Measurements from ENCODE around the gene TMEM178B.

Gene TMEM178B

DNA sequence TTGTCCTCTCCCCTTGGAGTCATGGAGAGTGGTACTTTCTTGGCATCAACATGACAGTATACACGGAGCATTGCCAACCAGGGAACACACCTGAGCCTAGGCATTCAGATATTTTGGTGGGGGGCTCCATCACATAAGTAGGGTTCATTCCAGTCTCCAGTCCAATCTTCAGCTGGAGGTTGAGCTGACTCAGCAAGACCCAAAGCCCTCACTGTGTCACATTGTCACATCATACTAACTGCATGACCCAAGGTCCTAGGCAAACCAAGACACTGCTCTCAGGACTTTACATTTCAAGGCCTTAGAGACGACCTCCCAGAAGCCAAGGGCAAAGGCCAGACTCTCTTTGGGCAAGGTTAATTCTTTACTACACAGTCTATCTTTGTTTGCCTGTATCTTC, 190.1 kb downstream of the TMEM178B start:
- DNase-seq (ENCODE audit: low spot score): no peak

DNA sequence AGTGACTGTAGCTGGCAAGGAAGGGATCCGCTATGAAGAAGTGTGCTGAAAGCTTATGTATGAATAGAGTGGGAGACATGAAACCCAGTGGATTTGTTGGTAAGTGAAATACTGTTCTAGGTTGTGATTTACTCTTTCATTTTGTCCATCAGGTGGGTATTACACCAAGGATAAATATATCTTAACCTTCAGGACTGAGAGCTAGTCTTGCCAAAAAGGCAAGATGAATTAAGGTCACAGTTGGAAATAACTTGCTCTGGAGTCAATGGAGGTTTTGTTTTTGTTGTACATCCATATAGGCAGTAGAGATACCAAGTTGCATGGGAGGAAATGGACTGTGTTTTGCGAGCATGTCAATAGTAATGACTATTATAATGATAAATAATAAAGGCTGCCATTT, 190.6 kb downstream of the TMEM178B start:
- DNase-seq (ENCODE audit: low spot score): no peak

DNA sequence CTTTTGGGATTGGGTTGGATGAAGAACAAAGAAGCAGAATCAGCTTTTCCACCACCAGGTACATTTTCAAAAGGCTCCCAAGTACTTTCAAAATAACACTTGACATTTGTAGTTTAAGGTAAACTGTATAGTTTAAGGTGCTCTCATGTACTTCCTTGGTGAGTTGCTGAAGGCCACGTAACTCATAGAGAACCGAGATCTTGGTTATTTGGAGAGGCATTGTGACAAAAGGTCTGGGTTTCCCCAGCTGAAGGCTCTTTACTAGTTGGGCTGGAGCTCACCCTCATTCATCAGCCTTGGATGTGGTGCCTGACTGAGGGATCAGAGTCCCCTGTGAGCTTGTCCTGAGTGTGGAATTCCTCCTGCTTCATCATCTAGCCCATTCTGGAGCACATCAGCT, 191.8 kb downstream of the TMEM178B start:
- no peak for DNase-seq (ENCODE audit: low spot score)

DNA sequence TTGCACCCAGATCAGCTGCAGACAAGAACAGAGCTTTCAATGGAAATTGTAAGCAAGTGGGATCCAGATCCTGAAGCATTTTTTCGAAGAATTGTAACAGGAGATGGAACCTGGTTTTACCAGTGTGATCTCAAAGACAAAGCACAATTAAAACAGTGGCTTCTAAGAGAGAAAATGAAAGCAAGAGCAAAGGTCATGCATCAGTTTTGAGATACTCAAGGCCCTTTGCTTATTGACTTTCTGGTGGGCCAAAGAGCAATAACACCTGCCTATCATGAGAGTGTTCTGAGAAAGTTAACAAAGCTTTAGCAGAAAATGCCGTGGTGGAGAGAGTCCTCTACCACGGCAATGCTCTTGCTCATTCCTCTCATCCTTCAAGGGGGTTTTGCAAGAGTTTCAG, 194.8 kb downstream of the TMEM178B start:
- DNase-seq (ENCODE audit: low spot score): no peak

DNA sequence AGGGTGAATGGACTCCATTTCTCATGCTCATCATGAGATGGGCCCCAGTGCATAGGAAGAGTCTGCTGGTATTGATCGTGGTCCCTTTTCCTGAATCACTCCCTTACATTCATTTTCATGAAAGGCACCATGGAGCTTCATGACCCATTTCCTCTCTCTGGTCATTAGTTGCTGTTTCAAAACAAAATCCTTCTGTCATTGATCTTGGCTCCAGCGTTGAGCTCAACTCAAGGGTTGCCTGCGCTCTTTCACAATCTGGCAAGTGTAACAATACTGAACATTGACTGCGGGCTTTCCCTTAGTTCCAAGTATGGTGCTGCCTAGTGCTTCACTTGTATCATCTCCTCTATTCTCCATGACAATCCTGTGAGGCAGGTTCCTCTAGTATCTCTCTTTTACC, 197.6 kb downstream of the TMEM178B start:
- no peak for DNase-seq (ENCODE audit: low spot score)

DNA sequence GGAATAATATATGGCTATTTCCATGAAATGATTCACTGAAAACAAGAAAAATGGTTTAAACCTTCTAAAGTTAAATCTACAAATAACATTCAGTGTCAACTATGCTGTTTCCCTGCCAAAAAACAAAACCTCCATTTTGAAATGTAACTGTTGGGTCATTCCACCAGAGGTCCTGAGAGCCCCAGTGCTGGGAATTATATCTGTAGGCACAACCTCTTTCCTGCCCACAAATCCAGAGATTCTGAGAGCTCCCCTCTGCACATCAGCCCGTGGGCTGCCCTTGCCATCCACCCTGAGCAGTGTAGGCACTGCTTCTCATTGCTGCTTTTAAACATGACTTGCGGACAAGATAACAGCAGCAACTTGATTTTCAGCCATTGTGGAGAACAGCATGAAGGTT, 198.6 kb downstream of the TMEM178B start:
- no peak for DNase-seq (ENCODE audit: low spot score)

DNA sequence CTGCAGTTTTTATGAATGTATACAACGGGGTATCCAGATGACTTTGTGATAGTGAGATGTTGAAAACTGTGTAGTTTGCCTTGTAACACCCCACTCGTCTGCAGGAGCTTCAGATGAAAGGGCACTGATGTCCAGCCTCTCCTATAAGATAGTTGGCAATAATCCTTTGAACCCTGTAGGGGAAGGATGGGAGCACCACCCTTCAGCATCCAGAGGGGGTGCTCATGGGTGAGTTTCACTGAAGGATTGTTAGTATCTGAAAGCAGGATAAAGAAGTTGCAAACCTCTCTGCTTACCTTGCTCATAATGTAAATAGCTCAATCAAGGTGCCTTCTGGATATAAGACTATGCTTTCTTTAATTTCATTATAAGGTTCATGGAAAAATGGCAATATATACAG, 201.5 kb downstream of the TMEM178B start:
- DNase-seq (ENCODE audit: low spot score): no peak

DNA sequence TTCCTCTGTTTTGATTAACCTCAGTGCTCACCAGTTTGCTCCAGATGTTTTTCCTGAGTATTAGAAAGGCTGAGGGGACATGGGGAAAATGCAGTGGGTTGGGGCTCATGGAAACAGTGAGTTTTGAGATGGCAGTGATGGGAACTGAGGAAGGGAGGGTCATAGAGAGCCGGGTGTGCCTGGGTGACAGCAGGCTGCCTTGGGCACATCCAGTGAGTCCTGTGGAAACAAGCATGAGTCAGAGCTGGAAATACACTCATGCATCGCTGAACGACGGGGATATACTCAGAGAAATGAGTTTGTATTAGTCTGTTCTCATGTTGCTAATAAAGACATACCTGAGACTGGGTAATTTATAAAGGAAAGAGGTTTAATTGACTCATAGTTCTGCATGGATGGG, 202.2 kb downstream of the TMEM178B start:
- DNase-seq (ENCODE audit: low spot score): no peak

DNA sequence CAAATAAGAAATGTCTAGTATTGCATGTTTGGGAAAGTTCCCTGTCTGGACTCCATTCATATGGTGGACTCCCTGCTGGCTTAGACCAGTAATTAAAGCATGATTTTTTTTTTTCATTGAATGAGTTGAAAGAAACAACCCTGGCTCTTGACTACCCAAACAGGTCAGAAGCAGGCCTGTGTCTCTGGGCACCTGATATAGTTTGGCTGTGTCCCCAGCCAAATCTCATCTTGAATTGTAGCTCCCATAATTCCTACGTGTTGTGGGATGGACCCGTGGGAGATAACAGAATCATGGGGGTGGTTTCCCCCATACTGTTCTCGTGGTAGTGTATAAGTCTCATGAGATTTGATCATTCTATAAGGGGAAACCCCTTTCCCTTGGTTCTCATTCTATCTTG, 206.2 kb downstream of the TMEM178B start:
- no peak for DNase-seq (ENCODE audit: low spot score)

DNA sequence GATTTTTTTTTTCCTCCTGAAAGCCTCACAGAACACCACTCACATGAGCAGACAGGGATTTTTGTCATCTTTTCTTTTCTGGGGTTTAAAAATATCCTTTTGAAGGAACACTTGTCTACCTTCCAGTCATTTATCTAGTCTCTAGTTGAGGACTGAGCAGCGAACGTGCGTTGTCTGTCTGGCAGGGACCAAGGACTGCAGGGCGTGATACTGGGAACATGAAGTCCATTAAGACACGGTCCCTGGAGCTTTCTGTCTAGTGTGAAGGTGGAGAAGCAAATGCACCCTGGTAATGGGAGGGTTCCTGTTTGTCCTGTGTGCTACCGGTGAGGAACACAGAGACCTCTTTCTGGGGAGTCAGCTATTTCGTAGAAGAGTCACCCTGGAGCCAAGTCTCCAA, 207.4 kb downstream of the TMEM178B start:
- no peak for DNase-seq (ENCODE audit: low spot score)

DNA sequence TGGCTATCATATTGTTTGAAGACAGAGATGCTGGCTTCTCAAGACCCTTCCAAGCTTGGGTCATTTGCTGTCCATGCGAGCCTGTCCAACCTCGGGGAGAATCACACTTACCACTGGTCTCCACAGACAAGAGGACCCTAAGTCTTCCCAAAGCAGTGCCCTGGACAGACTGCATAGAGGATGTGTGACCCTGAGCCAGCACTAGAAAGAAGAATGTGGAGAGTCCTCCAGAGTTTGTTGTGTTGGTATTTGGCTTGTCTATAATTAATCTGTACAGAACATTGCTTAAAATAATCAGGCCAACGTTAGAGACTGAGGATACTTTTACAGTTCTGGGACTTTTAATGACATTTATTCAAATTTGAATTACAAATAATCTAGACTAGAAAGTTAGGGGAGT, 212.7 kb downstream of the TMEM178B start:
- no peak for DNase-seq (ENCODE audit: low spot score)

DNA sequence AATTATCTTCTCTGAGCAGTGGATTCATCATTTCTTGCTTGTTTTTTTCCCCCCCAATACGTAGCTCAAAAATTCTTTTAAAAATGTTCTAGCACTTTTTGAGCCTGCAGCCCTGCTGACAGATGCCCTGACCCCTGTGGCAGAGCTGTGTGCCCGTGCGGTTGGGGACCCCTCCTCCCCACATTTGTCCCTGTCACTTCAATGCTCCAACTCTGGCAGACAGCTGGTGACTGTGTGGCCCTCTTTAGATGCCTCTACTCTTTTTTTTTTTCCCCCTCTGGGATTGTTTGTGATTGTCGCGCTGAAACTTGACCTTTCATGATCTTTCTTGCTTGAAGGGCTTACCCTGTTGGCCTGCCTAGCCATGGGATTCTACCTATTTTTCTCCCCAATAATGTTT, 214.1 kb downstream of the TMEM178B start:
- DNase-seq (ENCODE audit: low spot score): no peak

DNA sequence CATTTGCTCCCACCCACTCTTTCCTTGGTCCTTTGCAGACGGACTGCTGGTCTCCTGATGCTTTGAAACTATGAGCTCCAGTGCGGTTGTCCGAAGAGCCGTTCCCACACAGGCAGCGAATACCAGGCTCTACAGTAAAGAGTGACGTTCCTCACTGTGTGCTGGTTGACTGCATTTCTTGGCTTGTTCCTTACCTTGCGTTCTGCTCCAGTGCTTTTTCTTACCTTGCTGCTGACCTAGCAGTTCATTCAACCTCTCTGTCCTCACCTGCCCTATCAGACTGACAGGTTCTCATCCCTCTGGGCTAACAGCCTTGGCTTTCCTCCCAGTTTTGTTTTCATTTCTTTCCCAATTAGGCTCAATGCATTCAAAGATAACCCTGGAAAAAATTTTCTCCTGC, 214.8 kb downstream of the TMEM178B start:
- DNase-seq (ENCODE audit: low spot score): no peak

DNA sequence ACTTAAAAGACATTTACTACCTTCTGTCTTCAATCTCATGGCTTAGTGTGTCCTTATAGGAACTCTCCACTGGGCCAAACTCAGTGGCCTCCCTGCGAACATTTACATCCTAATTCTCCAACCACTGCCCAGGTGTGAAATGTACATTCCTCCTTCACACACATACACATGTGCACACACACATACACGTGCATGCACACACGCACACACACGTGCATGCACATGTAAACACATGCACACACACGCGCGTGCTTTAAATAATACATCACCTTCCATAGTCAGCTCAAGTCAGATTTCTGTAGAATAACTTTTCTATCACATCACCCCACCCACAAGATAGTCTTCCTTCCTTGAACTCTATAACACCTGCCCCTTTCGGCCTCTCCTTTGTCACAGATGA, 216.5 kb downstream of the TMEM178B start:
- DNase-seq (ENCODE audit: low spot score): no peak

DNA sequence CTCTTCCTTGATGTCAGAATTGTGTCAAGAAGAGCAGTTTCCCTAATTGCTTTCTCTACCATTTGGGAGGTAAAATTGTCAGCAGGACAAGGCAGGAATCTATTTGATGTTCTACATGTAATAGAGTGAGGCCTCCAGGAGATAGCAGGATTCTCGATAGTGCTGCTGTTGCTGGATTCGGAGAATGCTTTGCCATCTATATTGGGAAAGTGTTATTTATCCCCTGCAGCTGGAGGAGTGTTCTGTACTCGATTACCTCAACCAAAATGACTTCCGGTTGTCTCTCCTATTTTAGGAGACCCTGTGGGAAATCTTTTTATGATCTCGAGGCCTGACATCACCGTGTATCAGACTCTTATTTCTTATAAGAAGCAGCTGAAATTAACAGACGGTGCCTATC, 217.1 kb downstream of the TMEM178B start:
- no peak for DNase-seq (ENCODE audit: low spot score)

DNA sequence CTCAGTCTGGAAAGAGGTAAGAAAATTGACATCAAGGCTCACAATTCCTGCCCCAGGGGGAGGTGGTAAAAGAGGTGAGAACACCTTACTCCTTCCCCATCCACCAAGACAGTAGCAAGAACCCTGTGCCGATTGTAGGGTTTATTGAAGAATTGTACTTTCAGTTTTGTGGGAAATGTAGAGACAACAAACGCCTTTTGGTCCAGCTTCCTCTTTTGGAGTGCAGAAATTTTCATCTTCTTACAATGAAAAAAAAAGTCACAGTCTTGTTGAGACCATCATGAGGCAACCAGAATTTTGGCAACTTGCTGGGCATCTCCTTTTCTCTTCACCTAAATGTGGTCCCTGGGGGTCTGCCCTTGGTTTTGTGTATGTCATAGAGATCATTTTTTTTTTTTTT, 217.7 kb downstream of the TMEM178B start:
- no peak for DNase-seq (ENCODE audit: low spot score)

DNA sequence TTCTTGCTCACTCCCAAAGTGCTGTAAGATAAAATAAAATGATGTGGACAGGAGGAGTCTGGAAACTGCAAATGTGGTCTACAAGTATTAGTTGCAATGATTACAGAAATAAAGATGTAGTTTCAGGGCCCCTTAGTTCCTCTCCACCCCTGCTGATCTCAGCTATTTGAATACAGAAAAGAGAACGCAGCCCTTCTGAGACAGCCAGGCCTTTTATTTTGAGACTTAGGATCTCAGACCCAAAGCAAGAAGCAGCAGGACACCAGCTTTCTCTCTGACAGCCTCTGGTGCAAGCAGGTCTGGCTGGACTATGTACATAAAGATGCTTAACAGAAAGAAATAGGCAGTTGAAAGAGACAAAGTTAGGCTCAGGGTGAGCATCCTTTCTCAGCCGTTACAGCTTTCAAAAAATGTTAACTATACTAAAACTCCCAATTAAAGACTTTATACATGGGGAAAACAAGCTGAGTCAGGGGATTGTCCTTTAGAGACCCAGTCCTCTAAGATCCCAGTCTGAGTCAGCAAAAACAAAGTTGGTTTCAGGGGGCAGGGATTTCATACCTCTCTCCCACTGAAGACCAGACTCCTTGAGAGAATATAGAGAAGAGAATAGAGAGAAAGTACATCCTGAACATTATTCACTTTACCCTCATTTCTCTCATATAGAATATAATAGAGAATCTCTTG, 220.4 kb downstream of the TMEM178B start:
- DNase-seq (ENCODE audit: low spot score): no peak

DNA sequence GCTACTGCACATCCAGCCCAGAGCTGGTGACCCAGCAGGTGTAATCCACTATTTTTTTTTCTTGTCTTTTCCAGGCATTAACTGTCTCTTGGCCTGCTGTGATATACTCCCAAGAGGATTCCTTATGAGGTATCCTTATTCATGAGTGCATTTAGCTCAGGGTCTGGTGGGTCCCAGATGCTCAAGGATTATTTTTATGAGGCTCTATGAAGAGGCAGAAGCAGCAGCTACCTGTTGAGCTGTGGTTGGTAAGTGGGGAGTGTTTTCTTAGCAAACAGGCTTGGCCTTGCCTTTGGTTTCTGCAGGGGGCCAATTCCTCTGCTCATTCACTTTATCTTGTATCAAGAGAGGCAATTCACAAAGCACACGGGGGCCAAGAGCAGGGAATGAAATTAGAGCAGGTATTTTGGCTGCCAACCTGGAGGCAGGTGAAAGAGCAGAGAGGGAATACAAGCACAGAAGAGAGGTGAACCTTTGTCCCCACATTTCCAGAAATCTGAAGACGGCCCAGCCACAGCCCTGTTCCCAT, 221.6 kb downstream of the TMEM178B start:
- no peak for DNase-seq (ENCODE audit: low spot score)

DNA sequence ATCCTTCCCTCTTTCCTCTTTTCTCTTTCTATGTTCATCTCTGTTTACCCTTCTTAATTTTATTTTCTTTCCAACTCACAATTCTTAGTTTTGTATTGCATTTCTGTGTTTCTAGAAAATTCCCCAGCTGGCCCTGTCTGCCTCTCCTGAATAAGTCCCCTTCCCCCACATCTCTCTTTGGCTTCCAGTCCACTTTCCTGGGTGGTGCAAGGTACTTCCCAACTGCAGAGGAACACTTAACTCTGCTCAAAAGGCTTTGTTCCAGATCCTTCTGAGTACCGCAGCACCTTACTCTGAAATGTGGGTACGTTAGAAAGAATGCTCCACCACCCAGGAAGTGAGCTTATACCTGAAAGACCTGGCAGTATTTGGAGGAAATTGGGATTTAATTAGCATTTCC, 227.0 kb downstream of the TMEM178B start:
- DNase-seq (ENCODE audit: low spot score): no peak

DNA sequence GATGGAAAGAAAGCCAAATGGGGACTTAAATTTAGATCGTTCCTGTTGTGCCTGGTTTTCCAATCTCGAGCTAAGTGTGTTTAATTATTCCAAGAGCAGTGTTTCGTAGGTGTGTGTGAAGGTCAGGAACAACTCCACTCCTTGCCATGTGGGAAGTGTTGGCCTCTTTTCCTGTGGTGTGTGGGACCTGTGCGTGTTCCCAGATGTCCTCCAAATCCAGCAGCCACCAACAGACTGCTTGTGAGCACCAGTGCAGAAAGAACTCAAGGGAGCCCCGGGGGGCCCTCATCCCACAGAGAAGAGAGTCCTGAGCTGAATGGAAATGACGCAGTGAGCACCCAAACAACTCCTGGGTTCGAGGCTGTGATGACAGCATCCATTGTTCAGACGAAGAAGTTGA, 227.7 kb downstream of the TMEM178B start:
- no peak for DNase-seq (ENCODE audit: low spot score)

DNA sequence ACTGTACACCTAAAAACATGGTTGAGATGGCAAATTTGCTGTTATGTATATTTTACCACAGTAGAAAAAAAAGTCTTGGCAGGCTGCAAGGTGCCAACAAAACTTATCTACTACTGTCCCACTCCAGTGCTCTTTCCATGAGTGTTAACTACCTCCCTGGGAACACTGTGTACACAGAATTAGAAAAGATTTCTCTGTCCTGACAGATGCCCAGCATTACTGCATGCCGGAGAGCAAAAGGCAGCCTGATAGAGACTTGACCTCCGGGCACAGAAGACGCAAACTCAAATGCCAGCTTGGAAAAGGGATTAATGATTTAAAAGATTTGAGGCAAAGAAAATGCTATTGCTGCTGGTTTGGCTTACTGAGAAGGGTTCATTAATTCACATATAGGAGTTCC, 228.8 kb downstream of the TMEM178B start:
- DNase-seq (ENCODE audit: low spot score): no peak

DNA sequence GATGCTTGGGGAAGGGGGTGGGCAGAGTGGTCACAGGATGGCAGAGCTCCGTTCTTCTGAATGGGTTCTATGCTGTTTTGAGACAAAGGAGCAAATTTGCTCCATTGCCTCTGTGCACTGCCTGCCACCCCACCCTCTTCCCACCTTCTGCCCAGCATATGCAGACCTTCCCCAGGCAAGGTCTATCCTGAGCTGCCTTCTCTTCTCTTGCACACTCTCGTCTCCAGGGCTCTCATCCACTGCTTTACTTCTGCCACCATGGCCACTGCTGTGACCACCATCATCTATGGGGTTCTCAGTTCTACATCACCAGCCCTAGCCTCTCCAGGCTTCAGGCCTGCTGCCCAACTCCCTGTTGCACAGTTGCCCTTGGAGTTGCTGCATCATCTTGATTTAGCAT, 230.4 kb downstream of the TMEM178B start:
- no peak for DNase-seq (ENCODE audit: low spot score)

DNA sequence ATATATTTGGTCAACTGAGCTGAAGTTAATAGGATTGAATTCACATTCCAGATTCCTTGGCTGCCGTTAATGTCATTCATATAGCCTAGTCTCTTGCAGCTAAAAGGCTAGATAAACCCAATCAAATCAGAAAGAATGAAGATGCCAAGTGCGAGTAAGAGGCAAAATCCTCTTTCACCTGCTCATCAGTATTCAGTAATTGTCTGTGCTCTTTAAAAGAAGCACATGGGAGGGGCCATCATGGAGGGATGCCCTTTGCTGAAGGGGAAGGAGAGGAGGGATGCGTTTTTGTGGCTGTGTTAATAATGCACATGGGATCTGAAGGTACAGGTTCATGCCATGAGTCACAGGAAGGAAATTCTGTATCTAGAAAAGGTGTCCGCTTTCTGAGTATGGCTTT, 232.2 kb downstream of the TMEM178B start:
- DNase-seq (ENCODE audit: low spot score): no peak

DNA sequence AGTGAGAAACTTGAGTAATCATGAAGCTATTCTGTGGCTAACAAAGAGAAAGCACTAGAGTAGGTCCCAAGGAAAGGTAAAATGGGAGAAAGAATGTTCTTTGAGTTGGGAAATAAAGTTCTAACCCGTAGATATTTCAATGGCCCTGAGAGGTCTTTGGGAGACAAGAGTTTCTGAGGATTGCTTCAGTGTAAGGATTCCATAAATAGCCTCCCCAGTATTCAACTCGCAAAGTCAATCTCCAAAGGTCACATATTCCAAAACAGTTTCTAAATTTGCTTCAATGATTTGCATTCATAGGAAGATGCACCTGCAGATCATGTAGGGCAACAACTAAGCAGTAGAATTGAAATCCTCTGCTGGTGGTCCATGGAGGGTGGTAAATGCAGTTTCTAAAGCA, 238.5 kb downstream of the TMEM178B start:
- no peak for DNase-seq (ENCODE audit: low spot score)

All from CD4-positive, alpha-beta T cell treated with Interleukin-15 for 4 hours (primary cell).